Stimulated activated CD4-positive, alpha-beta T cell treated with anti-CD3 and anti-CD28 coated beads, TNF-alpha, amount 100 ng/mL, for 48 hours (primary cell): ENCODE measurements around the gene LLGL1.

Experiments
- DNase-seq, 3 donors: peaks; one replicate each; pipeline ENCODE4 v3.0.0-alpha.2; 2020; ENCODE audit warnings: low read depth in 3 of 3

LLGL1 gene

GRCh38 chr17:18270046-18270931, 44.9 kb downstream of the LLGL1 start:
- no peak for DNase-seq

GRCh38 chr17:18277076-18277475, 51.6 kb downstream of the LLGL1 start:
- no peak for DNase-seq

- no peak for DNase-seq
These were observed 53.4 kb downstream of the LLGL1 start for GRCh38 chr17:18278867-18279266.

- DNase-seq, result no peak
These were observed 54.8 kb downstream of the LLGL1 start for GRCh38 chr17:18280249-18280648.

GRCh38 chr17:18280766-18281371, 55.4 kb downstream of the LLGL1 start:
- DNase-seq, result no peak

GRCh38 chr17:18281788-18282187, 56.4 kb downstream of the LLGL1 start:
- DNase-seq, result no peak

- no peak for DNase-seq
These were observed 59.9 kb downstream of the LLGL1 start for GRCh38 chr17:18285296-18285695.

- no peak for DNase-seq
These were observed 66.5 kb downstream of the LLGL1 start for GRCh38 chr17:18291718-18292540.
